GM12878 (cell line): Measurements from ENCODE around the gene ENGASE. TPM values are rescaled to one million over a fixed set of nuclear protein-coding genes. Genes with fewer than 3 reads are reported as not detected.

Source experiments
- ATAC-seq: fragments of 200-7000 bp; cut with Tn5 transposase; 3 replicates; pipeline ENCODE4 v1.9.1; 2020; ENCODE audit warnings: mild to moderate bottlenecking, moderate library complexity
- BruUV-seq: library from RNA; stranded (reverse); fragments of 400-500 nt; replicated peaks from 2 replicates; lab custom pipeline; 2021; lab: Mats Ljungman, UMichigan
- CTCF ChIA-PET: fragments of 300-600 bp; sonication (Branson Sonifier 250); formaldehyde crosslinking; extraction: SDS; loops from one replicate; lab custom pipeline; 2021; ENCODE audit warnings: inconsistent platforms; lab: Yijun Ruan, JAX
- POLR2A ChIA-PET: fragments of 350-600 bp; formaldehyde crosslinking; extraction: SDS; loops from one replicate; lab custom pipeline; 2021; ENCODE audit warnings: inconsistent platforms; lab: Charles Lee
- RAD21 ChIA-PET: fragments of 300-600 bp; sonication (Branson Sonifier 250); formaldehyde crosslinking; loops from one replicate; lab custom pipeline; 2023; ENCODE audit warnings: antibody characterized with exemption; ENCODE audit not compliant: unreplicated experiment; lab: Charles Lee
- SMC1A ChIA-PET: fragments of 300-600 bp; sonication (Branson Sonifier 250); formaldehyde crosslinking; loops from one replicate; lab custom pipeline; 2023; ENCODE audit not compliant: unreplicated experiment, uncharacterized antibody; lab: Charles Lee
- DNase-seq: peaks from one replicate; pipeline ENCODE4 v3.0.0-alpha.2; 2011; ENCODE audit warnings: low read depth, low spot score
- FAIRE-seq: peaks from 3 replicates; lab custom pipeline; 2011; peaks lifted over from hg19 to GRCh38; lab: Jason Lieb, UNC
- H2AFZ ChIP-seq: 2 replicates; pipeline ENCODE4 v1.6.0; 2011; ENCODE audit warnings: low read depth, low read length, control low read depth; ENCODE audit not compliant: control insufficient read depth
- H3K27ac ChIP-seq: 2 replicates; pipeline ENCODE4 v1.5.1; 2011; ENCODE audit warnings: control low read depth; ENCODE audit not compliant: control insufficient read depth, insufficient read depth
- H3K27me3 ChIP-seq, 2 experiments: replicated peaks in 1 of 2; 2 replicates each; pipeline versions ENCODE4 v1.6.0 to v1.6.1; 2011; ENCODE audit warnings: low read length in 1 of 2; ENCODE audit not compliant: control insufficient read depth in 2 of 2, insufficient read depth in 2 of 2
- H3K36me3 ChIP-seq, 2 experiments: 2 replicates each; pipeline ENCODE4 v1.5.1; 2011; ENCODE audit warnings: low read length in 1 of 2; ENCODE audit not compliant: control insufficient read depth in 2 of 2, insufficient read depth in 2 of 2
- H3K4me1 ChIP-seq: 2 replicates; pipeline ENCODE4 v1.6.1; 2011; ENCODE audit warnings: mild to moderate bottlenecking, low read length, moderate library complexity, mixed read lengths; ENCODE audit not compliant: control insufficient read depth, insufficient read depth
- H3K4me2 ChIP-seq: 2 replicates; pipeline ENCODE4 v1.6.0; 2011; ENCODE audit warnings: control low read depth; ENCODE audit not compliant: control insufficient read depth, insufficient read depth
- H3K4me3 ChIP-seq: fragments of 200-600 bp; sonication (generic); 2 replicates; pipeline ENCODE4 v1.5.1; 2016
- H3K79me2 ChIP-seq: 2 replicates; pipeline ENCODE4 v1.6.0; 2011; ENCODE audit warnings: low read length; ENCODE audit not compliant: control insufficient read depth, insufficient read depth
- H3K9ac ChIP-seq: 2 replicates; pipeline ENCODE4 v1.8.0; 2011; ENCODE audit warnings: low read length, control low read depth, mixed read lengths; ENCODE audit not compliant: control insufficient read depth, insufficient read depth
- H3K9me3 ChIP-seq: replicated peaks from 3 replicates; pipeline ENCODE4 v1.5.1; 2011; ENCODE audit warnings: mild to moderate bottlenecking, low read length; ENCODE audit not compliant: control insufficient read depth, insufficient read depth
- H4K20me1 ChIP-seq: 2 replicates; pipeline ENCODE4 v1.6.0; 2011; ENCODE audit not compliant: control insufficient read depth, insufficient read depth
- CBX5 ChIP-seq: sonication (generic); IDR thresholded peaks from 2 replicates; pipeline ENCODE4 v1.6.1; 2016; ENCODE audit warnings: low read depth, moderate library complexity, mild to moderate bottlenecking, inconsistent platforms
- CREB1 ChIP-seq: IDR thresholded peaks from 2 replicates; pipeline ENCODE4 v1.6.1; 2012; ENCODE audit warnings: low read depth, mild to moderate bottlenecking, inconsistent platforms
- FOXM1 ChIP-seq: IDR thresholded peaks from 2 replicates; pipeline ENCODE4 v1.6.1; 2012; ENCODE audit warnings: low read depth, mild to moderate bottlenecking, inconsistent platforms, low read length, moderate library complexity
- MTA3 ChIP-seq: IDR thresholded peaks from 2 replicates; pipeline ENCODE4 v1.6.1; 2012; ENCODE audit warnings: low read length, inconsistent platforms, borderline replicate concordance
- POLR2A ChIP-seq: IDR thresholded peaks from 2 replicates; pipeline ENCODE4 v1.6.1; 2011; ENCODE audit warnings: low read depth, mild to moderate bottlenecking, low read length
- SPI1 ChIP-seq: IDR thresholded peaks from 2 replicates; pipeline ENCODE4 v1.6.1; 2011; ENCODE audit warnings: low read depth, mild to moderate bottlenecking, low read length, moderate library complexity, borderline replicate concordance; ENCODE audit not compliant: insufficient read depth
- SUZ12 ChIP-seq: fragments of 200-600 bp; sonication (generic); IDR thresholded peaks from one replicate; pipeline ENCODE4 v1.6.1; 2018; ENCODE audit warnings: antibody characterized with exemption, mild to moderate bottlenecking; ENCODE audit not compliant: unreplicated experiment
- TCF12 ChIP-seq: IDR thresholded peaks from 2 replicates; pipeline ENCODE4 v1.6.1; 2011; ENCODE audit warnings: low read depth, mild to moderate bottlenecking, low read length
- WGBS: methylation state at CpG from one replicate; pipeline ENCODE4 v1.1.6; 2016; ENCODE audit warnings: low lambda C conversion rate; ENCODE audit not compliant: insufficient replicate concordance, insufficient coverage; ENCODE audit errors: missing lambda C conversion rate; 5-methylcytosine and 5-hydroxymethylcytosine counted together
- in situ Hi-C: fragments of 300-500 bp; cut with MboI; formaldehyde crosslinking; loops from 9 replicates; pipeline ENCODE4 v1.14.3; 2018; ENCODE audit warnings: mixed read lengths
- intact Hi-C: fragments of 100-400 bp; cut with micrococcal nuclease; formaldehyde crosslinking; loops from one replicate; pipeline ENCODE4 v1.14.2; 2022; ENCODE audit not compliant: unreplicated experiment
- polyA plus RNA-seq, 11 experiments: library from polyadenylated mRNA; depleted of rRNA in 4 of 11; unstranded in 6 of 11; stranded (reverse) in 5 of 11; fragments of >200 nt; fragmentation: Nextera tagmentation in 4 of 11; fragmentation: Illumina TruSeq in 1 of 11; extraction: Ambion mirVana in 4 of 11; extraction: Trizol in 1 of 11; gene quantifications; 1 replicate in 1 of 11; 2 replicates in 10 of 11; pipeline versions ENCODE4 v1.2.1 to v1.2.3, GENCODE V29; 2011 to 2016; ENCODE audit warnings: inconsistent platforms in 2 of 11, missing spikeins in 2 of 11, low read depth in 1 of 11
- total RNA-seq, 4 experiments: library from RNA; depleted of rRNA in 3 of 4; stranded (reverse); fragments of >200 nt in 3 of 4; fragmentation: Illumina TruSeq in 1 of 4; extraction: Trizol in 1 of 4; gene quantifications; 2 replicates each; pipeline versions ENCODE4 v1.2.1 to v1.2.3, GENCODE V29; 2013 to 2021
- TF ChIP-seq, protein P1 (sequence below): IDR thresholded peaks from 2 replicates; pipeline ENCODE4 v1.6.1; 2012; ENCODE audit warnings: low read length, inconsistent platforms
- TF ChIP-seq, protein P2 (sequence below): fragments of 450-650 bp; IDR thresholded peaks from 2 replicates; pipeline ENCODE4 v1.6.1; 2017; ENCODE audit warnings: low read depth, mild to moderate bottlenecking, moderate library complexity

The ENGASE gene
- total and polyA plus RNA-seq, 10 of the 15 experiments (the other 5 are each of a cell fraction or from before 2014, with no cell fraction given): 0.18 to 28.9 (median 10.5) TPM

DNA sequence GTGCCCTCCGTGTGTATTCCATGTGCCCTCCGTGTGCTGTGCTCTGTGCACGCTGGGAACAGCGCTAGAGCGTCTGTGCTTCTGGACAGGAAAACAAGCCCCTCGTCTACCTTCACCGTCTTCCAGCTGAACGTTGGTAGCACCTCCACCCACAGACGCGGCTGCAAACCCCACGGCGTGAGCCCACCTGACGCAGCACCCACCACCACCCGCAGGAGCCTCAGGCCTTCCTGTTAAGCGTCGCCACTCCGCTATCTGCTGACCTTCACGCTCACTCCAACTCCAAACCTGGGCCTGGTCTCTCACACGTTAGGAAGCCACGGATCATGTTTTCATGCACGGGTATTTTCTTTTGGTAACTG, 56.6 kb downstream of the ENGASE start (continued):
- TF ChIP-seq MTA3 (no peak), SUZ12 (no peak)
- TF ChIP-seq, all 136 proteins: peak for 0

DNA sequence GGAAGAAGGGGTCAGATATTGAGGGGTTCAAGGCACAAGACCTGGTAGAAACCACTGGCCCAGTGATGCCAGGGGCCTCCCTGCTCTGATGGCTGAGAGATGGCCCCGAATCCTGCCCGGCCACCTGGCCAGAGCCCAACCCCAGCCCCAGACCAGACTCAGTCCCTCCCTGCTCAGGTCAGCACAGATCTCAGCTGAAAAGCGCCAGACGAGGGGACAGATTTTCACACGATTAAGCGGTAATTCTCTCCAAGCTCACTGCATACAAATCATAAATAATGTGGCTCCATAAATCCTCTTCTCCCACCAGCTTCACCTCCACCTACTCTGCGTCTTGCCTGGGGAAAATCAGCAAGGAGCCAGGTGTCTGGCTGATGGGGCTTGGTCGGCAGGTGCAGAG, 57.1 kb downstream of the ENGASE start:
- CTCF ChIA-PET: no interaction called here

More for the DNA sequence above, 57.1 kb downstream of the ENGASE start:
- Histone ChIP-seq H4K20me1 (no peaks in the 10 kb centered on the region), H3K4me3 (no peak overlapping the region), H2AFZ (no peak overlapping the region), H3K4me1 (no peaks in the 10 kb centered on the region), H3K36me3 (no peaks in the 10 kb centered on the region), H3K9ac (no peak overlapping the region), H3K9me3 (no peaks in the 10 kb centered on the region), H3K27me3 (peaks cover 0 to 4% of the 10 kb centered on the region in 2 experiments; a peak in 2 of 4 replicates), H3K4me2 (no peak overlapping the region), H3K79me2 (no peaks in the 10 kb centered on the region), H3K27ac (no peak overlapping the region)
- ATAC-seq: no peak
- WGBS: 28% methylated on average over 8 of the region's 8 CpGs
- no TSS peak for BruUV-seq
- POLR2A ChIA-PET: no interaction called here
- intact Hi-C loops (no loop called here), in situ Hi-C loops (no loop called here)
- no peak for TF ChIP-seq SPI1
- no peak for TF ChIP-seq FOXM1
- no peak for TF ChIP-seq TCF12
- TF ChIP-seq, protein P1, sequence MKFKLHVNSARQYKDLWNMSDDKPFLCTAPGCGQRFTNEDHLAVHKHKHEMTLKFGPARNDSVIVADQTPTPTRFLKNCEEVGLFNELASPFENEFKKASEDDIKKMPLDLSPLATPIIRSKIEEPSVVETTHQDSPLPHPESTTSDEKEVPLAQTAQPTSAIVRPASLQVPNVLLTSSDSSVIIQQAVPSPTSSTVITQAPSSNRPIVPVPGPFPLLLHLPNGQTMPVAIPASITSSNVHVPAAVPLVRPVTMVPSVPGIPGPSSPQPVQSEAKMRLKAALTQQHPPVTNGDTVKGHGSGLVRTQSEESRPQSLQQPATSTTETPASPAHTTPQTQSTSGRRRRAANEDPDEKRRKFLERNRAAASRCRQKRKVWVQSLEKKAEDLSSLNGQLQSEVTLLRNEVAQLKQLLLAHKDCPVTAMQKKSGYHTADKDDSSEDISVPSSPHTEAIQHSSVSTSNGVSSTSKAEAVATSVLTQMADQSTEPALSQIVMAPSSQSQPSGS: no peak
- TF ChIP-seq CREB1: no peak
- TF ChIP-seq, protein P2, sequence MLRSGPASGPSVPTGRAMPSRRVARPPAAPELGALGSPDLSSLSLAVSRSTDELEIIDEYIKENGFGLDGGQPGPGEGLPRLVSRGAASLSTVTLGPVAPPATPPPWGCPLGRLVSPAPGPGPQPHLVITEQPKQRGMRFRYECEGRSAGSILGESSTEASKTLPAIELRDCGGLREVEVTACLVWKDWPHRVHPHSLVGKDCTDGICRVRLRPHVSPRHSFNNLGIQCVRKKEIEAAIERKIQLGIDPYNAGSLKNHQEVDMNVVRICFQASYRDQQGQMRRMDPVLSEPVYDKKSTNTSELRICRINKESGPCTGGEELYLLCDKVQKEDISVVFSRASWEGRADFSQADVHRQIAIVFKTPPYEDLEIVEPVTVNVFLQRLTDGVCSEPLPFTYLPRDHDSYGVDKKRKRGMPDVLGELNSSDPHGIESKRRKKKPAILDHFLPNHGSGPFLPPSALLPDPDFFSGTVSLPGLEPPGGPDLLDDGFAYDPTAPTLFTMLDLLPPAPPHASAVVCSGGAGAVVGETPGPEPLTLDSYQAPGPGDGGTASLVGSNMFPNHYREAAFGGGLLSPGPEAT: no peak
- no peak for TF ChIP-seq CBX5
- no peak for TF ChIP-seq POLR2A
- RAD21 ChIA-PET: no interaction called here
- no peak for FAIRE-seq
- SMC1A ChIA-PET: no interaction called here
- DNase-seq: no peak
